ENCODE measurements around the gene KIF5A. TPM values are rescaled to one million over a fixed set of nuclear protein-coding genes. Genes with fewer than 3 reads are reported as not detected.
A peak's percentile ranks its signal among the peaks of the same experiment; 100 is the strongest.

The KIF5A gene
- polyA plus RNA-seq, 2 donors, result 0.12 to 0.24 TPM

- Histone ChIP-seq H3K27ac (ENCODE audit: low read depth in 2 of 2, low read length in 1 of 2) (peak overlapping the region in 1 of 2 donors; percentile 99), H3K4me3 (ENCODE audit: low read depth in 1 of 2, low read length in 2 of 2) (no peak overlapping the region), H3K27me3 (ENCODE audit: control insufficient read depth in 1 of 2, insufficient read depth in 2 of 2, low read length in 2 of 2) (no peaks in the 10 kb centered on the region), H3K36me3 (ENCODE audit: control insufficient read depth in 2 of 2, insufficient read depth in 2 of 2, low read length in 1 of 2) (peaks cover 8 to 18% of the 10 kb centered on the region in 2 donors), H3K9me3 (ENCODE audit: control insufficient read depth in 2 of 2, insufficient read depth in 1 of 2, low read depth in 1 of 2, low read length in 1 of 2) (no peaks in the 10 kb centered on the region), H3K4me1 (ENCODE audit: control insufficient read depth in 2 of 2, insufficient read depth in 2 of 2, low read length in 1 of 2) (peaks cover 2 to 15% of the 10 kb centered on the region in 2 donors)
- WGBS, 2 donors, result 60 to 63% methylated on average over 11 of the region's 11 CpGs
Observed at GRCh38 chr12:57524814-57525614, 24.8 kb upstream of the KIF5A start.

- peaks cover 16 to 26% of the 10 kb centered on the region in 2 donors for H3K36me3 ChIP-seq (ENCODE audit: control insufficient read depth in 2 of 2, insufficient read depth in 2 of 2, low read length in 1 of 2)
- WGBS, 2 donors, result 77 to 81% methylated on average over 16 of the region's 16 CpGs
- no peaks in the 10 kb centered on the region for H3K9me3 ChIP-seq (ENCODE audit: control insufficient read depth in 2 of 2, insufficient read depth in 1 of 2, low read depth in 1 of 2, low read length in 1 of 2)
- peaks cover 2 to 15% of the 10 kb centered on the region in 2 donors for H3K4me1 ChIP-seq (ENCODE audit: control insufficient read depth in 2 of 2, insufficient read depth in 2 of 2, low read length in 1 of 2)
- H3K27ac ChIP-seq (ENCODE audit: low read depth in 2 of 2, low read length in 1 of 2), result peak overlapping the region in 1 of 2 donors; percentile 40
- no peaks in the 10 kb centered on the region for H3K27me3 ChIP-seq (ENCODE audit: control insufficient read depth in 1 of 2, insufficient read depth in 2 of 2, low read length in 2 of 2)
- H3K4me3 ChIP-seq (ENCODE audit: low read depth in 1 of 2, low read length in 2 of 2), result no peak overlapping the region
Observed at GRCh38 chr12:57525615-57526383, 24.0 kb upstream of the KIF5A start.

GRCh38 chr12:57526477-57527126, 23.2 kb upstream of the KIF5A start:
- Histone ChIP-seq H3K27me3 (ENCODE audit: control insufficient read depth in 1 of 2, insufficient read depth in 2 of 2, low read length in 2 of 2) (no peaks in the 10 kb centered on the region), H3K9me3 (ENCODE audit: control insufficient read depth in 2 of 2, insufficient read depth in 1 of 2, low read depth in 1 of 2, low read length in 1 of 2) (no peaks in the 10 kb centered on the region), H3K36me3 (ENCODE audit: control insufficient read depth in 2 of 2, insufficient read depth in 2 of 2, low read length in 1 of 2) (peaks cover 16 to 29% of the 10 kb centered on the region in 2 donors), H3K4me1 (ENCODE audit: control insufficient read depth in 2 of 2, insufficient read depth in 2 of 2, low read length in 1 of 2) (peaks cover 2 to 13% of the 10 kb centered on the region in 2 donors), H3K27ac (ENCODE audit: low read depth in 2 of 2, low read length in 1 of 2) (no peak overlapping the region), H3K4me3 (ENCODE audit: low read depth in 1 of 2, low read length in 2 of 2) (no peak overlapping the region)
- WGBS, 2 donors, result 79 to 85% methylated on average over 4 of the region's 4 CpGs

- WGBS, 2 donors, result 68 to 79% methylated on average over 5 of the region's 5 CpGs
- no peak overlapping the region for H3K27ac ChIP-seq (ENCODE audit: low read depth in 2 of 2, low read length in 1 of 2)
- no peaks in the 10 kb centered on the region for H3K27me3 ChIP-seq (ENCODE audit: control insufficient read depth in 1 of 2, insufficient read depth in 2 of 2, low read length in 2 of 2)
- H3K9me3 ChIP-seq (ENCODE audit: control insufficient read depth in 2 of 2, insufficient read depth in 1 of 2, low read depth in 1 of 2, low read length in 1 of 2), result no peaks in the 10 kb centered on the region
- no peak overlapping the region for H3K4me3 ChIP-seq (ENCODE audit: low read depth in 1 of 2, low read length in 2 of 2)
- peaks cover 2 to 8% of the 10 kb centered on the region in 2 donors for H3K4me1 ChIP-seq (ENCODE audit: control insufficient read depth in 2 of 2, insufficient read depth in 2 of 2, low read length in 1 of 2)
- H3K36me3 ChIP-seq (ENCODE audit: control insufficient read depth in 2 of 2, insufficient read depth in 2 of 2, low read length in 1 of 2), result peaks cover 21 to 35% of the 10 kb centered on the region in 2 donors
Observed at GRCh38 chr12:57527184-57527583, 22.7 kb upstream of the KIF5A start.

- Histone ChIP-seq H3K27me3 (ENCODE audit: control insufficient read depth in 1 of 2, insufficient read depth in 2 of 2, low read length in 2 of 2) (no peaks in the 10 kb centered on the region), H3K36me3 (ENCODE audit: control insufficient read depth in 2 of 2, insufficient read depth in 2 of 2, low read length in 1 of 2) (peaks cover 31 to 36% of the 10 kb centered on the region in 2 donors), H3K9me3 (ENCODE audit: control insufficient read depth in 2 of 2, insufficient read depth in 1 of 2, low read depth in 1 of 2, low read length in 1 of 2) (no peaks in the 10 kb centered on the region), H3K4me3 (ENCODE audit: low read depth in 1 of 2, low read length in 2 of 2) (no peak overlapping the region), H3K4me1 (ENCODE audit: control insufficient read depth in 2 of 2, insufficient read depth in 2 of 2, low read length in 1 of 2) (peaks cover 2 to 8% of the 10 kb centered on the region in 2 donors), H3K27ac (ENCODE audit: low read depth in 2 of 2, low read length in 1 of 2) (no peak overlapping the region)
- WGBS, 2 donors, result 82% methylated on average over 12 of the region's 12 CpGs
Observed at GRCh38 chr12:57528176-57528575, 21.7 kb upstream of the KIF5A start.

GRCh38 chr12:57528831-57529555, 20.9 kb upstream of the KIF5A start:
- Histone ChIP-seq H3K36me3 (ENCODE audit: control insufficient read depth in 2 of 2, insufficient read depth in 2 of 2, low read length in 1 of 2) (peaks cover 32 to 39% of the 10 kb centered on the region in 2 donors), H3K27ac (ENCODE audit: low read depth in 2 of 2, low read length in 1 of 2) (no peak overlapping the region), H3K4me3 (ENCODE audit: low read depth in 1 of 2, low read length in 2 of 2) (no peak overlapping the region), H3K27me3 (ENCODE audit: control insufficient read depth in 1 of 2, insufficient read depth in 2 of 2, low read length in 2 of 2) (no peaks in the 10 kb centered on the region), H3K9me3 (ENCODE audit: control insufficient read depth in 2 of 2, insufficient read depth in 1 of 2, low read depth in 1 of 2, low read length in 1 of 2) (no peaks in the 10 kb centered on the region), H3K4me1 (ENCODE audit: control insufficient read depth in 2 of 2, insufficient read depth in 2 of 2, low read length in 1 of 2) (peaks cover 2% of the 10 kb centered on the region in 2 donors)
- 76 to 81% methylated on average over 10 of the region's 10 CpGs for WGBS, 2 donors

- Histone ChIP-seq H3K4me3 (ENCODE audit: low read depth in 1 of 2, low read length in 2 of 2) (no peak overlapping the region), H3K27me3 (ENCODE audit: control insufficient read depth in 1 of 2, insufficient read depth in 2 of 2, low read length in 2 of 2) (no peaks in the 10 kb centered on the region), H3K27ac (ENCODE audit: low read depth in 2 of 2, low read length in 1 of 2) (no peak overlapping the region), H3K36me3 (ENCODE audit: control insufficient read depth in 2 of 2, insufficient read depth in 2 of 2, low read length in 1 of 2) (peaks cover 37 to 43% of the 10 kb centered on the region in 2 donors), H3K9me3 (ENCODE audit: control insufficient read depth in 2 of 2, insufficient read depth in 1 of 2, low read depth in 1 of 2, low read length in 1 of 2) (no peaks in the 10 kb centered on the region), H3K4me1 (ENCODE audit: control insufficient read depth in 2 of 2, insufficient read depth in 2 of 2, low read length in 1 of 2) (peaks cover 0 to 2% of the 10 kb centered on the region in 2 donors)
- 60 to 65% methylated on average over 6 of the region's 6 CpGs for WGBS, 2 donors
Observed at GRCh38 chr12:57529831-57530230, 20.0 kb upstream of the KIF5A start.

GRCh38 chr12:57530396-57531142, 19.3 kb upstream of the KIF5A start:
- 67 to 75% methylated on average over 5 of the region's 5 CpGs for WGBS, 2 donors
- Histone ChIP-seq H3K27me3 (ENCODE audit: control insufficient read depth in 1 of 2, insufficient read depth in 2 of 2, low read length in 2 of 2) (no peaks in the 10 kb centered on the region), H3K4me1 (ENCODE audit: control insufficient read depth in 2 of 2, insufficient read depth in 2 of 2, low read length in 1 of 2) (no peaks in the 10 kb centered on the region), H3K4me3 (ENCODE audit: low read depth in 1 of 2, low read length in 2 of 2) (no peak overlapping the region), H3K27ac (ENCODE audit: low read depth in 2 of 2, low read length in 1 of 2) (no peak overlapping the region), H3K9me3 (ENCODE audit: control insufficient read depth in 2 of 2, insufficient read depth in 1 of 2, low read depth in 1 of 2, low read length in 1 of 2) (no peaks in the 10 kb centered on the region), H3K36me3 (ENCODE audit: control insufficient read depth in 2 of 2, insufficient read depth in 2 of 2, low read length in 1 of 2) (peaks cover 42 to 43% of the 10 kb centered on the region in 2 donors)

Data from esophagus (tissue), 2 donors.